Eye (tissue), 1 donor: ENCODE measurements around the gene PLA2G6.
"Not testable (repeated sequence)": the region's sequence is repeated elsewhere in the genome, so short reads cannot be mapped to it uniquely, and the experiment has no call there.

Experiments used
- DNase-seq: peaks from one replicate; pipeline ENCODE4 v3.0.0-alpha.2; 2015

The PLA2G6 gene

GRCh38 chr22:38162881-38163843 is 18.5 kb downstream of the PLA2G6 start:
- no peak for DNase-seq

- DNase-seq, result no peak
These were observed 25.9 kb downstream of the PLA2G6 start for GRCh38 chr22:38155703-38156102.

GRCh38 chr22:38154563-38154915 is 27.1 kb downstream of the PLA2G6 start:
- DNase-seq, result not testable (repeated sequence)

GRCh38 chr22:38153821-38154562 is 27.6 kb downstream of the PLA2G6 start:
- DNase-seq, result no peak

GRCh38 chr22:38151126-38151500 is 30.5 kb downstream of the PLA2G6 start:
- no peak for DNase-seq

GRCh38 chr22:38148245-38148644 is 33.4 kb downstream of the PLA2G6 start:
- DNase-seq, result no peak

- not testable (repeated sequence) for DNase-seq
These were observed 35.5 kb downstream of the PLA2G6 start for GRCh38 chr22:38146166-38146565.

GRCh38 chr22:38144025-38144405 is 37.6 kb downstream of the PLA2G6 start:
- no peak for DNase-seq

GRCh38 chr22:38142606-38143005 is 39.0 kb downstream of the PLA2G6 start:
- DNase-seq, result no peak

- no peak for DNase-seq
These were observed 40.2 kb downstream of the PLA2G6 start for GRCh38 chr22:38141217-38141973.

GRCh38 chr22:38139901-38140300 is 41.7 kb downstream of the PLA2G6 start:
- DNase-seq, result no peak

- DNase-seq, result no peak
These were observed 42.7 kb downstream of the PLA2G6 start for GRCh38 chr22:38138961-38139360.

GRCh38 chr22:38137876-38138687 is 43.5 kb downstream of the PLA2G6 start:
- no peak for DNase-seq

- DNase-seq, result no peak
These were observed 45.0 kb downstream of the PLA2G6 start for GRCh38 chr22:38136607-38137006.

GRCh38 chr22:38135133-38135706 is 46.4 kb downstream of the PLA2G6 start:
- DNase-seq, result no peak

GRCh38 chr22:38133331-38133730 is 48.3 kb downstream of the PLA2G6 start:
- DNase-seq, result no peak

- no peak for DNase-seq
These were observed 48.8 kb downstream of the PLA2G6 start for GRCh38 chr22:38132794-38133193.

GRCh38 chr22:38132136-38132535 is 49.5 kb downstream of the PLA2G6 start:
- DNase-seq, result no peak

- no peak for DNase-seq
These were observed 50.2 kb downstream of the PLA2G6 start for GRCh38 chr22:38131399-38131798.

- DNase-seq, result no peak
These were observed 51.8 kb downstream of the PLA2G6 start for GRCh38 chr22:38129856-38130255.

- DNase-seq, result no peak
These were observed 52.6 kb downstream of the PLA2G6 start for GRCh38 chr22:38129021-38129420.

GRCh38 chr22:38127869-38128268 is 53.8 kb downstream of the PLA2G6 start:
- DNase-seq, result no peak
